Right atrium auricular region (tissue), 2 donors: ENCODE measurements around the gene EWSR1. TPM values are rescaled to one million over a fixed set of nuclear protein-coding genes. Genes with fewer than 3 reads are reported as not detected.

ENCODE experiments used
- DNase-seq: peaks from one replicate; pipeline ENCODE4 v3.0.0-alpha.2; 2019; ENCODE audit warnings: low spot score
- H3K27ac ChIP-seq, 2 donors: fragments of 200-600 bp; sonication (generic); 1 replicate in 1 of 2; 2 replicates in 1 of 2; pipeline ENCODE4 v1.5.1; 2016 to 2019
- H3K27me3 ChIP-seq, 2 donors: fragments of 200-600 bp; sonication (generic); one replicate each; pipeline versions ENCODE4 v1.5.1 to v1.6.0; 2017 to 2019
- H3K36me3 ChIP-seq: fragments of 200-600 bp; sonication (generic); one replicate; pipeline ENCODE4 v1.5.1; 2016
- H3K4me1 ChIP-seq, 2 donors: fragments of 200-600 bp; sonication (generic); one replicate each; pipeline versions ENCODE4 v1.5.1 to v1.6.0; 2017 to 2019
- H3K4me3 ChIP-seq, 2 donors: fragments of 200-600 bp; sonication (generic); 1 replicate in 1 of 2; 2 replicates in 1 of 2; pipeline ENCODE4 v1.5.1; 2017 to 2019; ENCODE audit warnings: mild to moderate bottlenecking in 1 of 2, moderate library complexity in 1 of 2
- H3K9me3 ChIP-seq, 2 donors: fragments of 200-600 bp; sonication (generic); one replicate each; pipeline ENCODE4 v1.5.1; 2019
- CTCF ChIP-seq, 2 donors: fragments of 200-600 bp; sonication (generic); IDR thresholded peaks; one replicate each; pipeline ENCODE4 v1.5.1; 2019; ENCODE audit warnings: antibody characterized with exemption in 2 of 2
- total RNA-seq, 2 donors: library from RNA; depleted of rRNA; stranded (reverse); fragments of >200 nt; gene quantifications; one replicate each; pipeline ENCODE4 v1.1.0, GENCODE V29; 2016

EWSR1 gene
- total RNA-seq, 2 donors from 2014 or later = 153 to 179 TPM

DNA sequence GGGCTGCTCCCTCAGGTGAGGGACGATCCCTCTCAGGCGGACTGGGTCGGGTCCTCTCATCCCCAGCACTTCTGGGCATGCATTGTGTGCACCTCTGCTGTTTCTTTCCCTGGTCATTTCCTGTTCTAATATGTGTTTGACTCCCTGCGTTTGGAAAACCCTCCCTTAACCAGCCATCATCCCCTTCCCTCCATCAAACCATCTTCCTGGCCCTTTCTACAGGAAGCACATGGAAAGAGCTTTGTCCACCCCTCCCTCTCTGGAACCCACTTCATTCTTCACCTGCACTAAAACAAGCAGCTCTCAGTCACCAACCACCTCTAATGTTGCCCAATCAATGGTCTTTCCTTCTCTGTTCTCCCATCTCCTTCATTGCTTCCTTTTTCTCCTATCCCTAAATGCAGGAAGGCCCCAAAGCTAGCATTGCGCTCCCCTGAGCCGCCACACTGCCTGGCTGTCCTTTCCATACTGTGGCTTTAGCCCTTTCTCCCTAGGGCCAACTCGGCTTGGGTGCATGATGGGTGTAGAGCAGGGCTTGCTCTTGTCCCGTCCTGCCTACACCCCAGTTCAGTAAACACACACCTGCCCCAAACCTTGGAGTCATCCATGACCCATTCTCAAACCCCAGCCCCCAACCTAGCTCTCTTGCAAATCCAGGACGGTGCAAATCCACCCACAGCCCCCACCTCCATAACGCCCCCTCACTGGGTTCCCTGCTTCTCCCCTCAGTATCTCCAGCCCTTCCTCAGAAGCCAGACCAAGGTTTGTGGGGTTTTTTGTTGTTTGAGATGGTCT is 32.9 kb downstream of the EWSR1 start:
- Histone ChIP-seq H3K27me3 (no peaks in the 10 kb centered on the region), H3K36me3 (peaks cover 46% of the 10 kb centered on the region)

DNA sequence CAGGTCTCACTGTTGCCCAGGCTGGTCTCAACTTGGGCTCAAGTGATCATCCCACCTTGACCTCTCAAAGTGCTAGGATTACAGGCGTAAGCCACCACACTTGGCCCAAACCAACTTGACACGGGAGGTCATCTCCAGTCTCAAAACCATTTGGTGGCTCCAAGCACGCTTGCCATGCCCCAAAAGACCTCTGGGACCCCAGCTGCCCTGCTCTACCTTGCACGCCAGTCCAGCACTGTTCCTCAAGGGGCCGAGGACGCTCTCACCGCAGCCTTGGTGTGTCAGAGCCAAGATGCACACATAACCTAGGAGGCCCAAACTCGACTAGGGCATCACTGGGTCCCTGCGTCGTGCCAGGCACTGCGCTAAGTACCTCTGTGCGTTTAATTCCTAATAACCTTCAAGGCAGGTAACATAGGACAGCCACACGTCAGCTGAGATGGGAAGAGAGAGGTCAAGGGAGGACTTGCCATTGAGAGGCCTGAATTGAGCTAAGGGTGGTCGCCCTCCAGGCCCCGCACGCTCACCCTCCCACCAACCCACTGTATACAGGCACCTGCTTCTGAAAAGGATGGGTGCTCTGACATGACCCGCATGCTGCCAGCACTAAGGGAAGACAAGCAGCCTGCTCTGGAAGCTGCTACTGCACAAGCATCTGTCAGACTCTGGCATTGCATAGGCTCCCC is 33.8 kb downstream of the EWSR1 start:
- H3K27ac ChIP-seq = no peak overlapping the region
- H3K4me3 ChIP-seq = no peak overlapping the region
- H3K9me3 ChIP-seq = no peaks in the 10 kb centered on the region
- no peak for TF ChIP-seq CTCF (IDR thresholded peaks at IDR 0.05)
- no peaks in the 10 kb centered on the region for H3K27me3 ChIP-seq
- peaks cover 0 to 16% of the 10 kb centered on the region in 2 donors for H3K4me1 ChIP-seq
- H3K36me3 ChIP-seq = peaks cover 38% of the 10 kb centered on the region
- DNase-seq = no peak

More for the DNA sequence above, 32.9 kb downstream of the EWSR1 start:
- H3K4me3 ChIP-seq = no peak overlapping the region
- no peak for DNase-seq
- H3K27ac ChIP-seq = no peak overlapping the region
- no peak for TF ChIP-seq CTCF (IDR thresholded peaks at IDR 0.05)
- H3K4me1 ChIP-seq = peaks cover 0 to 15% of the 10 kb centered on the region in 2 donors
- H3K9me3 ChIP-seq = no peaks in the 10 kb centered on the region

GRCh38 chr22:29302402-29302680 is 34.3 kb downstream of the EWSR1 start:
- Histone ChIP-seq H3K27me3 (no peaks in the 10 kb centered on the region), H3K4me3 (no peak overlapping the region), H3K36me3 (peaks cover 33% of the 10 kb centered on the region), H3K4me1 (peaks cover 0 to 16% of the 10 kb centered on the region in 2 donors), H3K9me3 (no peaks in the 10 kb centered on the region), H3K27ac (no peak overlapping the region)
- TF ChIP-seq CTCF (IDR thresholded peaks at IDR 0.05) = no peak
- no peak for DNase-seq

DNA sequence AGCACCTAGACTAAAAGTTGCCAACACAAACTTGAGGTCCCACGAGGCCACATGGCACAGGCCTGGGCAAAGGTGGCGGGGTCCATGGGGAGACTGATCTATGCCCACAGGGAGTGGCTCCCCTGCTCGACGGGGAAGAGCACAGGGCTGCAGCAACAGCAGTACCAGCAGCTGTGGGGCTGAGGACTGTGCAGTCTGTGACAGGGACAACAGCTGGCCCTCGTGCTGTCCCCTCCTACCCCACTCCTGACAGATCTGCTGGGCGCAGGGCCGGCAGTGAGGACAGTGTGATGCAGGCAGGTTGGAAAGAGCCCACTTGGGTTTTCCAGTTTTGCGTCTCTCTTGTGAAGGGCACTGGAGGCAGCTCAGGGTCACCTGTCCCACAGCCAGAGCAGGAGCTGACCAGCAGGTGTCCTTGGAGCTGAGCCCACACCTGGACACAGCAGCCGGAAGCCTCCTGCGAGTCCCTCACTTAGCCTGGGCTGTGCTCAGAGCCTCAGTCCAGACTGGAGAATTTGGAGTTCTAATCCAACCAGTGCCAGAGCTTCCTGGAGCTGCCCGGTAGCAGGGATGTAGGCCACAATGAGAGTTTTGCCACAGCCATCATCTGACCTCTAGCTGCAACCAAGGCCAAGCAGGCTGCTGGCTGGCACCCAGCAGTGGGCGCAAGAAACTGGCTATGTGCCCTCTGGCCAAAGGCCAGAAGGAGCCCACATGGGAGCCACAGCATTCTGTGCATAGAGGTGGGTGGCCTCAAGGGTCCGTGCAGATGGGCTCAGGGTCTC is 34.8 kb downstream of the EWSR1 start:
- DNase-seq = no peak
- Histone ChIP-seq H3K4me1 (peaks cover 0 to 20% of the 10 kb centered on the region in 2 donors), H3K9me3 (no peaks in the 10 kb centered on the region), H3K27ac (peak overlapping the region in 1 of 2 donors; percentile 15), H3K27me3 (no peaks in the 10 kb centered on the region), H3K4me3 (no peak overlapping the region), H3K36me3 (peaks cover 28% of the 10 kb centered on the region)
- no peak for TF ChIP-seq CTCF (IDR thresholded peaks at IDR 0.05)

- Histone ChIP-seq H3K4me3 (peak overlapping the region in 1 of 2 donors; percentile 91), H3K9me3 (no peaks in the 10 kb centered on the region), H3K27ac (peak overlapping the region in 1 of 2 donors; percentile 88), H3K27me3 (no peaks in the 10 kb centered on the region), H3K36me3 (no peaks in the 10 kb centered on the region), H3K4me1 (peaks cover 0 to 49% of the 10 kb centered on the region in 2 donors)
- TF ChIP-seq CTCF (IDR thresholded peaks at IDR 0.05) = no peak
- no peak for DNase-seq
Measured at GRCh38 chr22:29305836-29306174, 37.7 kb downstream of the EWSR1 start.
